Parathyroid adenoma (tissue), 2 donors: ENCODE data around the gene DCTN2.

ENCODE experiments used
- H2AFZ ChIP-seq: fragments of 300-600 bp; sonication (generic); one replicate; pipeline ENCODE4 v1.7.0; 2017; ENCODE audit warnings: antibody characterized with exemption, mild to moderate bottlenecking
- H3K27ac ChIP-seq: fragments of 300-600 bp; sonication (generic); one replicate; pipeline ENCODE4 v1.7.0; 2017
- H3K27me3 ChIP-seq: fragments of 300-600 bp; sonication (generic); one replicate; pipeline ENCODE4 v1.7.0; 2017; ENCODE audit warnings: low read length; ENCODE audit not compliant: control insufficient read depth, insufficient read depth
- H3K36me3 ChIP-seq: fragments of 300-600 bp; sonication (generic); one replicate; pipeline ENCODE4 v1.7.0; 2017; ENCODE audit warnings: low read length; ENCODE audit not compliant: control insufficient read depth, insufficient read depth
- H3K4me1 ChIP-seq: fragments of 300-600 bp; sonication (generic); one replicate; pipeline ENCODE4 v1.7.0; 2017; ENCODE audit warnings: control low read depth
- H3K4me2 ChIP-seq: fragments of 300-600 bp; sonication (generic); one replicate; pipeline ENCODE4 v1.7.0; 2017; ENCODE audit warnings: low read length
- H3K4me3 ChIP-seq: fragments of 300-600 bp; sonication (generic); one replicate; pipeline ENCODE4 v1.7.0; 2017; ENCODE audit warnings: low read depth, low read length
- H3K79me2 ChIP-seq: fragments of 300-600 bp; sonication (generic); one replicate; pipeline ENCODE4 v1.7.0; 2017; ENCODE audit warnings: control low read depth
- H3K9ac ChIP-seq: fragments of 300-600 bp; sonication (generic); one replicate; pipeline ENCODE4 v1.7.0; 2017; ENCODE audit warnings: mild to moderate bottlenecking
- H3K9me3 ChIP-seq: fragments of 300-600 bp; sonication (generic); one replicate; pipeline ENCODE4 v1.7.0; 2017; ENCODE audit warnings: low read length; ENCODE audit not compliant: control insufficient read depth
- CTCF ChIP-seq: fragments of 300-600 bp; sonication (generic); IDR thresholded peaks from one replicate; pipeline ENCODE4 v1.7.0; 2017; ENCODE audit warnings: antibody characterized with exemption, mild to moderate bottlenecking
- donor health status: primary hyperparathyroidism.

The DCTN2 gene

DNA sequence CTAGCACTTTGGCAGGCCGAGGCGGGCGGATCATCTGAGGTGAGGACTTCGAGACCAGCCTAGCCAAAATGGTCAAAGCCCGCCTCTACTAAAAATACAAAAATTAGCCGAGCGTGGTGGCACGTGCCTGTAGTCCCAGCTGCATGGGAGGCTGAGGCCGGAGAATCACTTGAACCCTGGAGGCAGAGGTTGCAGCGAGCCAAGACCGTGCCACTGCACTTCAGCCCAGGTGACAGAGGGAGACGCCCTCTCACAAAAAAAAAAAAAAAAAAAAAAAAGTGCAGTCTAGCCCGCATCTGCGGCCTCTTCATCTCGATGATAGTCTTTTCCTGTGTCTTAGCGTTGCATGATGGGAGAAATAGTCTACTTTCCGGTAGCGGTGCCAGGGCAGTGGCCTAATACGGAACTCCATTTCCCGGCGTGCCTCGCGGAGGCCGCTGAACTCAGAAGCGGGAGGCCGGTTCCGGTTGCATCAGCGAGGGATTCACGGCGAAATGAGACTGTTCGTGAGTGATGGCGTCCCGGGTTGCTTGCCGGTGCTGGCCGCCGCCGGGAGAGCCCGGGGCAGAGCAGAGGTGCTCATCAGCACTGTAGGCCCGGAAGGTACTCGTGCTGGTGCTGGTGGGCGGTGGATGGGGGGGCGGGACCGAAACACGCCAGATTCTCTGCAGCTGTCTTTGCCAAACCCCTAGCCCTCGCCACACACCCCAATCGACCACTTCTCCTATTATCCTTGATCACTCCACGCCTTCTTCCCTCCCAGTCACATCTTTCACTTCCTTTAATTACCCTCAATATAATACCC lies 59.2 kb downstream of the DCTN2 start, which contains the start of gene MARS1:
TSS of gene MARS1 (plus strand) at position 472 of the 805 bp plus-strand sequence. CDS start at position 495, 23 bp downstream.
- Histone ChIP-seq H3K4me2 (peak within 1 kb of the TSS; percentile 59), H3K79me2 (peaks cover 8% of the 10 kb centered on the region), H3K27ac (peak within 1 kb of the TSS; percentile 31), H3K4me1 (peaks cover 3% of the 10 kb centered on the region), H3K36me3 (no peaks in the 10 kb centered on the region), H2AFZ (peak within 1 kb of the TSS; percentile 79), H3K9ac (peak within 1 kb of the TSS; percentile 38), H3K27me3 (no peaks in the 10 kb centered on the region), H3K4me3 (peak within 1 kb of the TSS; percentile 89), H3K9me3 (no peaks in the 10 kb centered on the region)
- no peak for TF ChIP-seq CTCF

DNA sequence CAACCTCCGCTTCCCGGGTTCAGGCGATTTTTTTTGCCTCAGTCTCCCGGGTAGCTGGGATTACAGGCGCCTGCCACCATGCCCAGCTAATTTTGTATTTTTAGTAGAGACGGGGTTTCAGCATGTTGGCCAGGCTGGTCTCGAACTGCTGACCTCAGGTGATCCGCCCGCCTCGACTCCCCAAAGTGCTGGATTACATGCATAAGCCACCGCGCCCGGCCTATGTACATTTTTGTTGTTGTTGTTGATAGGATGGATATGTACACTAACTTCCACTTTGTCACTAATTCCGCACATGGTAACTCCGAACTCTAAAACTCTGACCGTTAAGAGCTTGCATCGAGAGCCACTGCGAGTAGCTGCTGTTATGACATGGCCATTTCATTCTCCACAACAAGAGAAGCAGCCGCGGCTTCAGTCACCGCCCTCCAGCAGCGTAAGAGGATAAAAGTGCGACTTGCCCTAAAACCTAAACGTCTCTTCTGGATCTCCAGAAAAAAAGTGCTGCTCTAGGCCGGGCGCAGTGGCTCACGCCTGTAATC lies 59.9 kb downstream of the DCTN2 start:
- no peaks in the 10 kb centered on the region for H3K27me3 ChIP-seq
- no peak overlapping the region for H3K9ac ChIP-seq
- H3K4me1 ChIP-seq = peaks cover 3% of the 10 kb centered on the region
- no peak for TF ChIP-seq CTCF
- peaks cover 8% of the 10 kb centered on the region for H3K79me2 ChIP-seq
- H3K9me3 ChIP-seq = no peaks in the 10 kb centered on the region
- H3K36me3 ChIP-seq = no peaks in the 10 kb centered on the region
- peak overlapping the region; percentile 79 for H2AFZ ChIP-seq
- H3K4me2 ChIP-seq = peak overlapping the region; percentile 52
- peak overlapping the region; percentile 89 for H3K4me3 ChIP-seq
- H3K27ac ChIP-seq = no peak overlapping the region

GRCh38 chr12:57485695-57486094 lies 61.3 kb downstream of the DCTN2 start:
- H3K36me3 ChIP-seq = no peaks in the 10 kb centered on the region
- H3K27me3 ChIP-seq = no peaks in the 10 kb centered on the region
- peaks cover 8% of the 10 kb centered on the region for H3K79me2 ChIP-seq
- H3K4me1 ChIP-seq = peaks cover 3% of the 10 kb centered on the region
- H3K9ac ChIP-seq = no peak overlapping the region
- H3K9me3 ChIP-seq = no peaks in the 10 kb centered on the region
- no peak overlapping the region for H3K4me3 ChIP-seq
- TF ChIP-seq CTCF = no peak
- no peak overlapping the region for H3K4me2 ChIP-seq
- no peak overlapping the region for H2AFZ ChIP-seq
- H3K27ac ChIP-seq = no peak overlapping the region

DNA sequence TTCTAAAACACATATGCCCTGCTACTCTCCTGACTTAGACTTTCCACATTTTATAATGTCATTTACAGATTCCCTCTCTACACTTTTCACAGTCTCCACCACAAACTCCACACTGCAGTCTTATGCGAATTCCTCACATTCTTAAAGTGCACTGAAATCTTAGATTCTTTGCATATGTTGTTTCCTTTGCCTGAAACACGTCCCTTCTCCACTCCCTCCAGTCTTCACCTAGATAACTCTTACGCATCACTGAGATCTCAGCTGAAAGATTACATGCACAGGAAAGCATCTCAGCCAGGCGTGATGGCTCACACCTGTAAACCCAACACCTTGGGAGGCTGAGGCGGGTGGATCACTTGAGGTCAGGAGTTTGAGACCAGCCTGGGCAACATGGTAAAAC lies 63.5 kb downstream of the DCTN2 start:
- Histone ChIP-seq H2AFZ (no peak overlapping the region), H3K9me3 (no peaks in the 10 kb centered on the region), H3K4me2 (no peak overlapping the region), H3K27me3 (no peaks in the 10 kb centered on the region), H3K4me3 (no peak overlapping the region), H3K79me2 (peaks cover 2% of the 10 kb centered on the region), H3K9ac (no peak overlapping the region), H3K27ac (no peak overlapping the region), H3K4me1 (no peaks in the 10 kb centered on the region), H3K36me3 (no peaks in the 10 kb centered on the region)
- TF ChIP-seq CTCF = no peak
